Stimulated activated naive CD4-positive, alpha-beta T cell treated with Interleukin-2 at 50 U/mL for 16 hours (primary cell): ENCODE data around the gene BORCS5.
"Not testable (repeated sequence)": the region's sequence is repeated elsewhere in the genome, so short reads cannot be mapped to it uniquely, and the experiment has no call there.

Experiments
- DNase-seq: peaks from one replicate; lab custom pipeline; 2025; lab: John Stamatoyannopoulos, UW

The BORCS5 gene

DNA sequence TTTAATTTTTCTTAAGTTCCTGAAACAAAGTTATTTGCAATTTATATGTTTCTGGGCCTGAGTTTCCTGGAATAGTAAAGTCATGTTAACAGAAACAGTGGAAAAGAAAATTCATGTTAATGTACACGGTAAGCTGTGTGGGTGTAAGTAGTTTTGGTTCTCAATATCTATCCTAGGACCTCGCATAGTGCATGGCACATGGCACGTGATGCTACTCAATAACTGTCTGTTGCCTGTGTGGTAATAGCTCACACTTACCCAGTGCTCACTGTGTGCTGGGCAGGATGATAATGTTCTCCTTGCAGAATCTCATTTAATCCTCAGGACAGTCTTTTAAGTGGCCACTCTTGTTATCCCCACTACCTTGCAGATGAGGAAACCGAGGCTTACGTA, 105.0 kb downstream of the BORCS5 start:
- peak; percentile 51 for DNase-seq

DNA sequence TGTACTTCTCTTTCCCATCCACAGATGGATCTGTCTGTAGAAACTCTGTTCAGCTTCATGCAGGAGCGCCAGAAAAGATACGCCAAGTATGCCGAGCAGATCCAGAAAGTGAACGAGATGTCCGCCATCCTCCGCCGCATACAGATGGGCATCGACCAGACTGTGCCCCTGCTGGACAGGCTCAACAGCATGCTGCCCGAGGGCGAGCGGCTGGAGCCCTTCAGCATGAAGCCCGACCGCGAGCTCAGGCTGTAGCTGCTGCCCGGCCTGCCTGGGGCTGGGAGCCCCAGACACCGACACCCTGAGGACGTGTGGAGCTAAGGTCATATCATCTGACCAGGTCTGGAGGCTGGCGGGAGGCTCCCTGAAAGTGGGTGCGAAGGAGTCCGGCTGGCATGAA, 108.6 kb downstream of the BORCS5 start:
- DNase-seq = no peak

DNA sequence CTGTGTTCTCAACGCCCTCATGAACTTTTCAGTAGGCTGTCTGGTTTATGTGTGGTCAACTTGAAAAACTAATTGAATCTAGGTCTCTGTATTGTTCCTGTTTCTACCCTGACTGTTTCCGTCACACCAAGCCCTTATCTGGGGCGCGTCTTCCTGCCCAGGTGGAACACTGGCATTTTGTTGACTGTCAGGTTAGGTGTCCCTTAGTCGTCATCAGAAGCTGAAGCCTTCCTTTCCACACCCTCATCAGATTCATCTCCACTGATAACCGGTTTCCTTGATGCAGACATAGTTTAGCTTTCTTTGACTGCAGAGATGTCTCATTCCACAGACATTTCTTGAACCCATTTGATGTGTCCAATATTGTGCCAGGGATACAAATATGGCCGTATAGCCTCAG, 109.3 kb downstream of the BORCS5 start:
- DNase-seq = peak; percentile 48

DNA sequence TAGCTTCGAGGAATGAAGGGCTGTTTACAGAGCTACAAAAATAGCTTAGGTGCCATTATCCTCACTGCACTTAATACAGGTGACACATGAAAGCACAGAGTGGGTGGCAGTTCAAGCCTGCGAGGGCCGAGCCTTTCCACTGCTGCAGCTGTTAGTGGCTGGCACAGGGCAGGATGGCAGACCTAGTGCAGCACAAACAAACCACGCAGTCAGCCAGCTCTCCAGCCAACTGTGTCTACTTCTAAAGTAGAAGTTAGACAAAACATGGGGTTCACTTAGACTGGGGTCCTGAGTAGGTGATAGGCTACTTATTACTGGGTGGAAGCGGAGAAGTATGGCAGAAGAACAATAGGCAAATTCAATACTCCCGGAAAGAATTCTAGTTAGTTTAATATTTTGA, 110.4 kb downstream of the BORCS5 start:
- DNase-seq = peak; percentile 40

DNA sequence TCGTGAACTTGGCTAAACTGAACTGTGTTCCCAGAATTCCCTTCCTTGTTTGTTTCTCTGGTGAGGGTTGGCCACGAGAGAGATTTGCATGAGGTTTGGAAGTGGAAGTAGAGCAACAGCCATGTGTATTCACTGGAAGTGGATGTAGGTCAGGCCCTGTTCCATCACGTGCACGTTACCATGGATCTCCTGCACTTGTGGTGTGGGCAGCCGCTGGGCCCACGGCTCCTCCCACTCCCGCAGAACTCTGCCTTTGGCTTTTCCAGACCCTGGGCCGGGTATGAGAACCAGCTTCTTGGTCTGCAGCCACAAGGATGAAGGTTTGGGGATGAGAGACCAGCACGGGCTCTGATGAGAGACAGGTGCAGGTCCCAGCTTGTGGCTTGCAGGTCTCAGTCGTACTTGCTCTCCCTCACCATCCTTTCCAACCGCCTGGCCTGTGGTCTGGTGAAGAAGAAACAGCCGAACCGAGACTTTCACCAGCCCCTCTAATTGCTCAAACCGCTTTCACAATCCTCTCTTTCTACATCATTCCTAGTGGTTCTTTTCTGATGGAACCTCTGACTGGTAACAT, 110.9 kb downstream of the BORCS5 start:
- DNase-seq = peak; percentile 58

DNA sequence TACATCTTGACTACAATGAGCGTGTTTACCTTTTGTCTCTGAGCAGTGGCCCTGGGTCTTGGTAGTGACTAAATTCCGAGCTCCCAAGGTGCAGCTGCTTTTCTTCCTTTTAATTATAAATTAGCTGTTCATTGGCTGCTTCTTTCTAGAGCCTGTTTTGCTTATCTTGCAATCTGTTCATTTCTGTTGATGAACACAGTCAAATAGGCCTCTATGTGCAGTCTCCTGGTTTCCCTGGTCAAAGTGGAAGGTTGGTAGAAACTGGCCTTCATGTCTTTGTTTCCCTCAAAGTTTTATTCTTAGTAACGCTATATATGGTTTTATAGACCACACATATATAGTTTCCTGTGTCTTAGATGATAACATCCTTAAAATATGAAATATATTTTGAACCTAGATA, 111.7 kb downstream of the BORCS5 start:
- no peak for DNase-seq

DNA sequence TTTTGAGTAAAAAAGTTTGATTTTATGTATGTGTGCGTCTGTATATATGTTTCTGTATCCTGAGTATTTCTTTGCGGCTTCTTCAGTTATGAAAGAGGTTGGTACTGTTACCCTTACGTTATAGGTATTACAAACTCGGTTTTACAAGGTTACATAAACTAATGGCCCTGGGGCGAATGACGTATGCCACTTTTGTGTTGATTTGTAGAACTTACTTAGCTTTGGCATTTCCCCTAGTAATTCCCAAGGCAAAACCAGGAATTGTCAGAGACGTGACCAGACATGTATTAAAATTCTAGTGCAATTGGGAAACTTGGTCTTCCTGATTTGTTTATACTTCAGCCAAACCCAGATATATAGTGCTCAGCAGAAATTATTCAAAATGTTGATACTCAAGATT, 112.5 kb downstream of the BORCS5 start:
- no peak for DNase-seq

DNA sequence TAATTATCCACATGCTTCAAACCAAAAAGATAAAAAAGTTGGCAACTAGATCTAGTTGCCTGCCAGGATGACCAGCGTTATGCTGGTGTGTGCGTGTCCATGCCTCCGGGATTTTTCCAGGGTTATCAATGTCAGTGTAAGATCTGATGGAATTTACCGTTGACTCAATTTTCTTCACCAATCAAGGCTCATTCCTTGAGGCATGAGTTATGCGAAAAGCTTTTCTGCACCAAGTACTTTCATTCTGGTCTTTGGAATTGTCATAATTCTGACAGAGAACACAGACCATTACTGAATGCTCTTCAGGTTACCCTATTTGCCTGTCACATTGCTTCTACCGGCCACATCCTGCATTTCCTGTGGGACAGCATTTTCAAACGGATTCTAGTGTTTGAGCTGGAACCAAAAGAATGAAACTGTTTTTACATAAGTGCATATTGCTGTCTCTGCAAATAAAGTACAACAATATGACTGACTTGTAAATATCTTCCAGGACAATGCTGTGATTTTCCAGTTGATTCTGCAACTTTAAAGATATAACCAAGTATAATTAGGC, 114.0 kb downstream of the BORCS5 start:
- no peak for DNase-seq

DNA sequence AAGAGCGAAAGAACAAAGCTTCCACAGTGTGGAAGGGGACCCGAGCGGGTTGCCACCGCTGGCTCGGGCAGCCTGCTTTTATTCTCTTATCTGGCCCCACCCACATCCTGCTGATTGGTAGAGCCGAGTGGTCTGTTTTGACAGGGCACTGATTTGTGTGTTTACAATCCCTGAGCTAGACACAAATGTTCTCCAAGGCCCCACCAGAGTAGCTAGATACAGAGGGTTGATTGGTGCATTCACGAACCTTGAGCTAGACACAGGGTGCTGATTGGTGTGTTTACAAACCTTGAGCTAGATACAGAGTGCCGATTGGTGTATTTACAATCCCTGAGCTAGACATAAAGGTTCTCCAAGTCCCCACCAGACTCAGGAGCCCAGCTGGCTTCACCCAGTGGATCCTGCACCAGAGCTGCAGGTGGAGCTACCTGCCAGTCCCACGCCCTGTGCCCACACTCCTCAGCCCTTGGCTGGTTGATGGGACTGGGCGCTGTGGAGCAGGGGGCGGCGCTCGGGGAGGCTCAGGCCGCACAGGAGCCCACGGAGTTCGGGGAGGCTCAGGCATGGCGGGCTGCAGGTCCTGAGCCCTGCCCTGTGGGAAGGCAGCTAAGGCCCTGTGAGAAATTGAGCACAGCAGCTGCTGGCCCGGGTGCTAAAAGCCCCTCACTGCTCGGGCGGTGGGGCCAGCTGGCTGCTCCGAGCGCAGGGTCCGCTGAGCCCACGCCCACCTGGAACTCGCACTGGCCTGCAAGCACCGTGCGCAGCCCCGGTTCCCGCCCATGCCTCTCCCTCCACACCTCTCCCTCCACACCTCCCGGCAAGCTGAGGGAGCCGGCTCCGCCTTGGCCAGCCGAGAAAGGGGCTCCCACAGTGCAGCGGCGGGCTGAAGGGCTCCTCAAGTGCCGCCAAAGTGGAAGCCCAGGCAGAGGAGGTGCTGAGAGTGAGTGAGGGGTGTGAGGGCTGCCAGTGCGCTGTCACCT, 115.4 kb downstream of the BORCS5 start:
- not testable (repeated sequence) for DNase-seq

DNA sequence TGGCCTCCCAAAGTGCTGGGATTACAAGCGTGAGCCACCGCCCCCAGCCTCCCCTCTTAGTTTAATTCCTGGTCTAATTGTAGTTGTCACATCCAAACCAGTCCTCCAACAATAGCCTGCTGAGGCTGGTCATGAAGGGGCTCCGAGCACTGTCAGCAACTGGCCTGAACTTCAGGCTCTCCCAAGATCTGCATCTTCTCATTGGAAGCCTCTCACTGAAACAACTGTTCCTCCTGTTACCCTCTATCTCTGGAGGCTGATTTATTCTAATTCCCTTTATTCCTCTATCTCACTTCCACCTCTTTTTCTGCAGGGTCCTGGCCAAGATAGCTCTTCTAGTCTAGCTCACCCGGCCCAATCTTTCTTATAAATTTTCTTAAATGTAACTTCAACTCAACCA, 116.3 kb downstream of the BORCS5 start:
- DNase-seq = no peak

DNA sequence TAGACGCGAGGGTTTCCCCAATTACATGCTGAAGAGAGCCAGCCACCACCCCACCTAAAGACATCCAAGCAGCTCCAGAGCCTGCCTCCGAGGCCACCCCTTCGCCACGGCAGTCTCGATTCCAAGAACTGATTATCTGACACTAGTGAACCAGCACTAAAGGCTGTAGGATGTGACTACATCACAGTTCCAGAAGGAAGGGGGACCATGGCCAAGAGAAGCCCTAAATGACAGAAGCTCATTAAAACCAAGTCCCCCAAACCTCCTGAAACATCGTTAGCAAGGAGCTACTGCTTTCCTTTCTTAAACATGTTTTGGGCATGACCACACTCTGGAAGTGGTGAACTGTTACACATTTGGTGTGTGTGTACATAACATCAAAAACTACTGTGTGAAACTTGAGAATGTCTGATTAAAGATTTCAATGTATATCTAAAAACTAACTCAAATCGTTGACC, 117.6 kb downstream of the BORCS5 start:
- DNase-seq = peak; percentile 54

DNA sequence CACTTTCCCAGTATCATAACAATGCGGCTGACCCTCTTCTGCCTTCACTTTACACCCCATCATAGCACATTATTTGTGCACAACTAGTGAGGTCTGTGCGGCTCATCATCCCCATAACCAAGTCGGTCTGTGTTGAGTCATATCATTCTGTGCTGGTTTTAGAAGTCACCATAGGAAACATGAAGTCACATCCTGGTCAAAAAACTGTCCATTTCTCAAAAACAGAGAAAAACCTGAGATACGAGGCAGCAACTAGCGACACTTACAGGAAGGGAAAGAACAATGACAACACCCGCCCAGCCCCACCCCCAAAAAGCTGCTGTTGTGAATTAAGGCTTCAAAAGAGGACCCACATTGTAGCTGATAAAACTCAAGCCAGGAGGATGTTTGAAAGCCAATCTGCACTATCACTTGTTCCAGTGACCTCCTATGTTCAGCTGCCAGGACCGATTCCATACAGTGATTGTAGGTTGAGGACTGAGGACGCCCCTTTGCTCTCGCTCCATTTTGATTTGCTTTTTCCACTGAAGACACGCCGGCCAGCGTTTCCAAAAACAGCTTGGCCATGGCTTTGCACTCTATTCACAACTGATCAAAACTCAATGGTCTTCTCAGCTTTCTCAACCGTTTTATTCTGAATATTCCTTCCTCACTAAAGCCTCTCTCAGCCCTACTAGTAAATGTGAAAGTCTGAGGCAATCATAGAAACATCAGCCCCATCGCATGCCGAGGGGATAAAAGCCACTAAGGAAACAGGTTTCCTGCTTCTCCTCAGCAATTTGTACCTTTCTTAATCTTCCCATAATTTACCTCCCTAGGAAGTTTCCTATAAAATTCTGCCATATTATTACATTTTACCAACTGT, 118.3 kb downstream of the BORCS5 start:
- peak; percentile 79 for DNase-seq

DNA sequence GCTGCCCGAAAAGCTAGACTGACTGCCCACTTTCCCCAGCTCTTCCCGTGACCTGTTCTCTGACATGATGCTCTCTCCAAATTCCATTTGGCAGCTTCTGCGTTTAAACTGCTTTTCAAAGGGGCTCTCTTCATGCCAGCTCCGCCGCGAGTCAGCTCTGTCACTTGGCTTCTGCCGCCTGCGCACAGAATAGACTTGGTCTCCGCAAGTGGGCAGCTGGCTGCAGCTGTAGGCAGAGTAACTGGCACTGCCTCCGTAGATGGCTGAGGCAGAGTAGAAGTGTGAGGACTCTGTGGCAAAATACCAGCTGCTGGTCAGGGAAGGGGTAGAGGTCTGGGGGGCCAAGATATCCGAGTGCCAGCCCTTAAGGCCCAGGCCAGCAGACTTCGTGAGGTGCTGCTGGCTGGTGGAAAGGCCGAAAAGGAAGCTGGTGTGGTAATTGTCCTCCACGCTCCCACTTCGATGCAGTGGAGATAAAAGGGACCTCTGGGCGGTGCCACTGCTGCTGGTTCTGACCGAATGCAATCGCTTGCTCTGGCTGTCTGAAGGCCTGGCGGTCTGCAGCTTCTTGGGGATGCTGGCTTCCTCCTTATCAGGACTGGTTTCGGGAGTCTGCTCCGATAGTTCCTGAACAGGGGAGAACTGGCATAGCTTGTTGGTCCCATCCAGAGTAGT, 120.1 kb downstream of the BORCS5 start:
- no peak for DNase-seq

DNA sequence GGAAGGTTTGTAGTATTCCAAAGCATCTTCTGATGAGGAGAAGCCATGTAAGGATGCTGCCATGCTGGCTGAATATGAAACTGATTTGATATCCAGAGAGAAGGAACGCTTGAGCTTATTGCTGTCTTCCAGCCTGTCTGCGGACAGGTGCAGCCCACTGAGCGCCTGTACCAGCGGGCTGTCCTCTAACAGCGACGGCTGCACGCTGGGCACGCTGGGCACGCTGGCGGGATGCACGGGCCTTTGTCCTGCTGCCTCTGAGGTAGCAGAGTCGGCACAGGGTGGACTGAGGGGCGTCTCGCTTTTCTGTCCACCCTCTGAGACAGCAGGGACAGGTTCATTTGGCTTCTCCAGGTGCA, 120.6 kb downstream of the BORCS5 start:
- no peak for DNase-seq

DNA sequence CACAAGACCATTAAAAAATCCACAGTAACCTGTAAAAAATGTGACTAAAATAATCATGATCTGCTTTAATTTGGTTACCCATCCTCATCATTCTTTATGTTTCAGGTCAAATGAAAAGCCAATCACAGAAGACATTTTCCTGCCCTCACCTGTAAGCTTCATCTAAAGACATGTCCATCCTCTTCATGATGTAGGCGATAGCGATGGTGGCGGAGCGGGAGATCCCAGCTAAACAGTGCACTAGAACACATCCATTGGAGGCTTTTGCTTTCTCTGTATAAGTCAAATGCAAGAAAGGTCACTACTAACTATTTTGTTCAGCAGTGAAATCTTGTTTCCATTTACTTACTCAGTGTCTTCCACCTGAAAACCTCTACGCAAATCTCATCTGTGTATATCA, 123.2 kb downstream of the BORCS5 start:
- DNase-seq = no peak

DNA sequence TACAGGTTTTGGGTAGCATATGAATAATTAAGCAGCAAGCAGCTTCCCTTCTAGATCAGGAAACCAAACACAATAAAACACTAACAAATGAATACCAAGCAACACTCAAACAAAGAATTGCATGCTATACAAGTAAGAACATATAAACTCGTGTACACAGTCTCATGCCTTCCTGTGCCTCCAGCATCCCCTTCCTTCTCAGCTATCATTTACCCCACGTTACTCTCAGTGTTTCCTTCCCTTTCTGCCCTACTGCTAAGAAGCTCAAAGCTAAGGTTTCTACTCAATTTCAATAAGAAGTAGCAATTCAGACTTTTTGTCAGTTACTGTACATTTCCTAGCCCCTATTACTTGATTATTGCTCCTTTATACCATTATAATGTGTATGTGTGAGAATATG, 124.8 kb downstream of the BORCS5 start:
- DNase-seq = no peak

DNA sequence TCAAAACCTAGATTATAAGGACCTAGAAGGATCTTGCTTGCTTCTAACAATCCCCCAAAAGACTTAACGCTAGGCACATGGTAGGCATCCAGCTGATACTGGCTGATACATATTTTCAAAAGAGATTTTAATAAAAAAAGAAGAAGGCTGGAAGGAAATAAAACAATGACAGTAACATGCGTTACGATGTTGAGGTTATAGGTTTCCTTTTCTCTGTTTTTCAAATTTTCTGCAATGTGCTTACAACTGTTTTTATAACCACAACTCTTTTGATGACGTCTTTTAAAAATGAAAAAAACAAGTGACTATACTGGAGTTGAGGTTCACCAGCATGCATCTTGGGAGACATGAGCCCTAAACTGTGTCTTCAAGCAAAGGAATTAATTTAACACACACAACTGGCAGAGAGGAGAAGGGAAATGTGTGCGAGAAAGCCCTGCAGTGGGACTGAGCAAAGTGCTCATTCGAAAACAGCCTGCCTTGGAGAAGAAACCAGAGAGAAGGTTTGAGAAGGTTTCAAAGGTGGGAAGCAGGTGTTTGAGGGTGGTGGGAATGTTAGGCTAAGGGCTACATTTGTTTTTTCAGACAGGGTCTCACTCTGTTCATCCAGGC, 125.4 kb downstream of the BORCS5 start:
- DNase-seq = no peak

DNA sequence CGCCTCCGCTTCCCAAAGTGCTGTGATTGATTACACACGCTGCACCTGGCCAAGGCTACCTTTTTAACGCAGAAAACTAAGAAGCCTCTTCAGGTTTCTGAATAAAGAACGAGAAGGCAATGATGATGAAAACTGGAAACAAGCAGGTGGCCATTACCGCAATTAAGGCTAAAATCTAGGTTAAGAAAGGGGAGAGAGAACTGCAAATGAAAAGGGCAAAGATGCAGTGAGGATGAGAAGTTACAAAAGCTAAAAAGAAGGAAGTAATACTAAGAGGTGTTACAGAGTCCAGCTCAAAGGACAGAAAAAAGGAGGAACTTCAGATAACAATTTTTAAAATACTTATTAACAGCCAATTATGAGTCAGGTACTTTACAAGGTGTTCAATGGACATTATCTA, 126.1 kb downstream of the BORCS5 start:
- no peak for DNase-seq

DNA sequence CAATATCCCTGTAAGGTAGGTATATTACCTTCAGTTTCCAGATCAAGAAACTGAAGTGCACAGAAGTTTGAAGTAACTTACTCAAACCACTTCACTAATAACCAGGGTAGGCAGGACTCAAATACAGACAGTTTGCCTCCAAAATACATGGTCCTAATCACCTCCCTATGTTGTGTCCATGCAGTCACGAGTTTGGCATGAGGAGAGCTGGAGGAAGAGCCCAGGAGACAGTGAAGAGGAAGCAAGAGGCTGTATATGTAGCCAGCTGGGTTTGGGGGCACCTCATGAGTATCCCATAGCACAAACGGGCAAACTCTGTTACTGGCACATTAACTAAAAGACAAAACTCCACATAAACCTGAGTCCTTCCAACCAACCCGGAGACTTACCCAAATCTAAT, 126.6 kb downstream of the BORCS5 start:
- no peak for DNase-seq

DNA sequence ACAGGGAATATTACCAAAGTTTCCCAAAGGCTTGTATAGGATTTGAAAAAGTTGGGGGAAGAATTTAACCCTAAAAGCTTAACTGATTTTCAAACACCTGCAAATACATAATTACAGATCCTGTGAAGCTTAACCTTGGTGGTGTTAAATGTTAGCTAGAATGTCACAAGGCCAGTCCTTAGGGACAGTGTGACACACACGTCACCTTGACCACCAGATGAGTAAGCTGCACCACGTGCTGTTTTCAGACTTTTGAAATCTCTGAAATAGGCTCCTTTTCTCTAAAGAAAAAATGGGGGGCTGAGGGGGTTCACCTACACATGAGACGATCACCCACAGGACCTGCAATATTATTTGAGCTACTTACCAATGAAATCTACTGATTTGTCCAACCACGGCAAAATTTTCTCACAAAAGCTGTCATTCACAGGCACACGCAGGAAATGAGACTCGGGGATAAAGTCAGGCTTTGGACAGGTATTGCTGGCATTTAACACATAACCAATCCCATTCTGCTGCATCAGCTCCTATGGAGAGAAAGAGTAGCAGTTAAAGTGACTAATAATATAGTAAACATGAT, 129.9 kb downstream of the BORCS5 start:
- no peak for DNase-seq

DNA sequence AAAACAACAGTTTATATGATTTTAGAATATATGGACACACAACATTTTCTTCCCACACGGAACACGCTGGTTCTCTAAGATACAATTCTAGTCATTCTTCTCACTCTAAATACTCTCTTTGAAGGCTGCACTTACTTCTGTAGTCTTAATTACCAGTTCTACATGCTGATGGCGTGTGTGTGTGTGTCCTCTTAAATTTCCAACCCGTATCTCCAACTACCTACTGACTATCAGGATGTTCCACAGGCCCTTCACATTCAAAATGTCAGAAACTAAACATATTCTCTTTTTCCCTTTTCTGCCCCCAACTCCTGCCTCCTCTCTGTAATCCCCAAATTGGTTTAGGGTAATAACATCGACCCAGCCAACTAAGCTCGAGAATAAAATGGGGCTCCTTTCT, 130.6 kb downstream of the BORCS5 start:
- DNase-seq = no peak
